Liver (tissue), 9 donors: ENCODE data around the gene C19orf81. TPM values are rescaled to one million over a fixed set of nuclear protein-coding genes. Genes with fewer than 3 reads are reported as not detected.

Experiments
- DNase-seq: peaks from one replicate; pipeline ENCODE4 v3.0.0-alpha.2; 2017; ENCODE audit warnings: low spot score
- H3K27ac ChIP-seq, 2 donors: one replicate each; pipeline ENCODE4 v1.7.0; 2013; ENCODE audit warnings: inconsistent platforms in 2 of 2, low read length in 2 of 2, control low read depth in 1 of 2, low read depth in 1 of 2, mild to moderate bottlenecking in 1 of 2
- H3K27me3 ChIP-seq, 4 donors: one replicate each; pipeline versions ENCODE4 v1.6.1 to v1.7.0; 2013; ENCODE audit warnings: low read length in 3 of 4, inconsistent platforms in 1 of 4, mild to moderate bottlenecking in 1 of 4, moderate library complexity in 1 of 4; ENCODE audit not compliant: control insufficient read depth in 4 of 4, insufficient read depth in 4 of 4
- H3K36me3 ChIP-seq, 4 donors: one replicate each; pipeline versions ENCODE4 v1.6.1 to v1.7.0; 2013; ENCODE audit warnings: low read length in 3 of 4, mild to moderate bottlenecking in 3 of 4, low read depth in 1 of 4, moderate library complexity in 1 of 4; ENCODE audit not compliant: control insufficient read depth in 4 of 4, insufficient read depth in 3 of 4
- H3K4me1 ChIP-seq, 4 donors: one replicate each; pipeline versions ENCODE4 v1.6.1 to v1.7.0; 2013; ENCODE audit warnings: low read length in 3 of 4, mild to moderate bottlenecking in 3 of 4, moderate library complexity in 1 of 4; ENCODE audit not compliant: control insufficient read depth in 4 of 4, insufficient read depth in 4 of 4
- H3K4me3 ChIP-seq, 3 donors: one replicate each; pipeline versions ENCODE4 v1.6.1 to v1.7.0; 2013; ENCODE audit warnings: low read length in 3 of 3, control low read depth in 1 of 3, low read depth in 1 of 3, mild to moderate bottlenecking in 1 of 3
- H3K9ac ChIP-seq, 2 donors: one replicate each; pipeline ENCODE4 v1.7.0; 2013; ENCODE audit warnings: low read length in 2 of 2, mild to moderate bottlenecking in 2 of 2, moderate library complexity in 2 of 2, control low read depth in 1 of 2, low read depth in 1 of 2
- H3K9me3 ChIP-seq, 4 donors: one replicate each; pipeline versions ENCODE4 v1.6.1 to v1.7.0; 2013; ENCODE audit warnings: low read length in 3 of 4; ENCODE audit not compliant: control insufficient read depth in 4 of 4
- EGR1 ChIP-seq, 2 donors: IDR thresholded peaks; 2 replicates each; pipeline ENCODE4 v1.6.1; 2016 to 2018; ENCODE audit warnings: antibody characterized with exemption in 2 of 2, low read depth in 2 of 2
- FOXA1 ChIP-seq: IDR thresholded peaks from 2 replicates; pipeline ENCODE4 v1.6.1; 2016; ENCODE audit warnings: antibody characterized with exemption
- GABPA ChIP-seq, 2 donors: IDR thresholded peaks in 1 of 2; conservative IDR thresholded peaks in 1 of 2; 2 replicates each; pipeline ENCODE4 v1.6.1; 2016; ENCODE audit warnings: antibody characterized with exemption in 2 of 2, mild to moderate bottlenecking in 1 of 2, moderate library complexity in 1 of 2
- HNF4A ChIP-seq, 2 donors: conservative IDR thresholded peaks; 2 replicates each; pipeline ENCODE4 v1.6.1; 2016; ENCODE audit warnings: antibody characterized with exemption in 2 of 2, mild to moderate bottlenecking in 2 of 2
- JUND ChIP-seq, 2 donors: IDR thresholded peaks; 2 replicates each; pipeline ENCODE4 v1.6.1; 2016; ENCODE audit warnings: antibody characterized with exemption in 2 of 2
- NR2F2 ChIP-seq: IDR thresholded peaks from 2 replicates; pipeline ENCODE4 v1.6.1; 2016; ENCODE audit warnings: antibody characterized with exemption
- RAD21 ChIP-seq, 2 donors: IDR thresholded peaks; 2 replicates each; pipeline ENCODE4 v1.6.1; 2016; ENCODE audit warnings: antibody characterized with exemption in 2 of 2, mild to moderate bottlenecking in 2 of 2
- SP1 ChIP-seq: IDR thresholded peaks from 2 replicates; pipeline ENCODE4 v1.6.1; 2018; ENCODE audit warnings: antibody characterized with exemption, mild to moderate bottlenecking
- TAF1 ChIP-seq: conservative IDR thresholded peaks from 2 replicates; pipeline ENCODE4 v1.6.1; 2016; ENCODE audit warnings: antibody characterized with exemption, mild to moderate bottlenecking
- YY1 ChIP-seq: IDR thresholded peaks from 2 replicates; pipeline ENCODE4 v1.6.1; 2016; ENCODE audit warnings: antibody characterized with exemption, mild to moderate bottlenecking
- WGBS: extraction: QIAGEN DNeasy Blood & Tissue Kit; methylation state at CpG from one replicate; pipeline ENCODE4 v1.1.7; 2013; 5-methylcytosine and 5-hydroxymethylcytosine counted together
- polyA plus RNA-seq, 2 donors: library from polyadenylated mRNA; stranded (reverse) in 1 of 2; unstranded in 1 of 2; fragments of 200-250 nt in 1 of 2; fragments of >200 nt in 1 of 2; fragmentation: Nextera tagmentation in 1 of 2; extraction: Ambion mirVana in 1 of 2; gene quantifications; one replicate each; pipeline versions ENCODE4 v1.2.1 to v1.2.3, GENCODE V29; 2013 to 2015
- total RNA-seq, 2 donors: library from RNA; depleted of rRNA; stranded (reverse); fragments of >200 nt; gene quantifications; one replicate each; pipeline ENCODE4 v1.2.3, GENCODE V29; 2014
- TF ChIP-seq, protein P1 (sequence below): fragments of 150-350 bp; IDR thresholded peaks from 2 replicates; pipeline ENCODE4 v1.5.1; 2017; ENCODE audit warnings: improper control_type of control experiment, low read depth, low read length; ENCODE audit not compliant: missing input control
- TF ChIP-seq, protein P2 (sequence below): IDR thresholded peaks from 2 replicates; pipeline ENCODE4 v1.6.1; 2016; ENCODE audit warnings: antibody characterized with exemption
- TF ChIP-seq, protein P3 (sequence below): IDR thresholded peaks from 2 replicates; pipeline ENCODE4 v1.6.1; 2016; ENCODE audit warnings: antibody characterized with exemption, mild to moderate bottlenecking
- TF ChIP-seq, protein P4 (sequence below): IDR thresholded peaks from 2 replicates; pipeline ENCODE4 v1.6.1; 2016; ENCODE audit warnings: antibody characterized with exemption
- TF ChIP-seq, protein P5 (sequence below): IDR thresholded peaks from 2 replicates; pipeline ENCODE4 v1.6.1; 2016; ENCODE audit warnings: antibody characterized with exemption
- donor health status: healthy.
- donor health status: healthy.
- donor health status: healthy.
- donor health status: healthy.
- donor health status: healthy.

Gene C19orf81
- total and polyA plus RNA-seq, 4 donors = not detected

DNA sequence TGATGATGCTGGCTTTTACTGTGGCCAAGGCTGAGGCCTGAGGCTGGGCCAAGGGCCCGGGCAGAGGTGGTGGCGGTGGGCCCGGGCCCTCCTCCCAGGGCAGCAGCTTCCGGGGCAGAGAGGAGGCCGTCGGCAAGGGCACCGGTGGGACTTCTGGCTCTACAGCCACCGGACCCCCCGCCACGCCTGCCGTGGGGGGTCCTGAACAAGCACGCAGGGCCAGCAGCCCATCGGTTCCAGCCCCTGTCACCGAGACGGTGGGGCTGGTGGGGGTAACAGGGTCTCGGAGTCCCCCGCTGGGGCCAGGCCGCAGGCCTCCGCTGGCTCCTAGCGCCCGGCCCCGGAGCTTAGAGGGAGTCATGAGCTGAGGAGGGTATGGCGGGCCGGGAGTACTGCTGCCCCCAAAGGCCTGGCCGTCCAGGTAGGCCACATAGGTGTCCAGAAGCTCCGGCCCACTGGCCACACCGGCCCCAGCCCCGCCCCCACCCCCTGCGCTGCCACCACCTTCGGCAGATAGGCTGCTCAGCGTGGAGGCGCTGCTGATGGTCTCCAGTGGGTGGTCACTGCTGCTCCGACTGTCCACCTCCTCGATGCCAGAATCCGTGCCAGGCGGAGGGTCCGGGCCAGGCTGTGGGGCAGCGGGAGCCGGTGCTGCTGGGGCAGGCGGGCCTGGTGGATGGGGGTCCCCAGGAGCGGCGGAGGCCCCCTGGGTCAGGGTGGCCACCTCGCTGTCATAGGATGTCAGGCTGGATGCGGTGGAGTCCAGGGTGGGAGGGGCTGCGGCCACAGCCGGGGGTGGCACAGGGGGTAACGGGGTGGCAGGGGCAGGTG, 17.3 kb downstream of the C19orf81 start:
- 18% methylated on average over 47 of the region's 47 CpGs for WGBS
- Histone ChIP-seq H3K27ac (no peak overlapping the region), H3K4me1 (peaks cover 0 to 5% (median 0%) of the 10 kb centered on the region in 4 donors), H3K9ac (no peak overlapping the region), H3K27me3 (peaks cover 2 to 5% (median 4%) of the 10 kb centered on the region in 4 donors), H3K36me3 (no peaks in the 10 kb centered on the region), H3K9me3 (no peaks in the 10 kb centered on the region), H3K4me3 (no peak overlapping the region)
- TF ChIP-seq SP1 = no peak
- TF ChIP-seq JUND (IDR thresholded peaks at IDR 0.05) = no peak
- TF ChIP-seq, protein P1, sequence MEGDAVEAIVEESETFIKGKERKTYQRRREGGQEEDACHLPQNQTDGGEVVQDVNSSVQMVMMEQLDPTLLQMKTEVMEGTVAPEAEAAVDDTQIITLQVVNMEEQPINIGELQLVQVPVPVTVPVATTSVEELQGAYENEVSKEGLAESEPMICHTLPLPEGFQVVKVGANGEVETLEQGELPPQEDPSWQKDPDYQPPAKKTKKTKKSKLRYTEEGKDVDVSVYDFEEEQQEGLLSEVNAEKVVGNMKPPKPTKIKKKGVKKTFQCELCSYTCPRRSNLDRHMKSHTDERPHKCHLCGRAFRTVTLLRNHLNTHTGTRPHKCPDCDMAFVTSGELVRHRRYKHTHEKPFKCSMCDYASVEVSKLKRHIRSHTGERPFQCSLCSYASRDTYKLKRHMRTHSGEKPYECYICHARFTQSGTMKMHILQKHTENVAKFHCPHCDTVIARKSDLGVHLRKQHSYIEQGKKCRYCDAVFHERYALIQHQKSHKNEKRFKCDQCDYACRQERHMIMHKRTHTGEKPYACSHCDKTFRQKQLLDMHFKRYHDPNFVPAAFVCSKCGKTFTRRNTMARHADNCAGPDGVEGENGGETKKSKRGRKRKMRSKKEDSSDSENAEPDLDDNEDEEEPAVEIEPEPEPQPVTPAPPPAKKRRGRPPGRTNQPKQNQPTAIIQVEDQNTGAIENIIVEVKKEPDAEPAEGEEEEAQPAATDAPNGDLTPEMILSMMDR = no peak
- DNase-seq = no peak

DNA sequence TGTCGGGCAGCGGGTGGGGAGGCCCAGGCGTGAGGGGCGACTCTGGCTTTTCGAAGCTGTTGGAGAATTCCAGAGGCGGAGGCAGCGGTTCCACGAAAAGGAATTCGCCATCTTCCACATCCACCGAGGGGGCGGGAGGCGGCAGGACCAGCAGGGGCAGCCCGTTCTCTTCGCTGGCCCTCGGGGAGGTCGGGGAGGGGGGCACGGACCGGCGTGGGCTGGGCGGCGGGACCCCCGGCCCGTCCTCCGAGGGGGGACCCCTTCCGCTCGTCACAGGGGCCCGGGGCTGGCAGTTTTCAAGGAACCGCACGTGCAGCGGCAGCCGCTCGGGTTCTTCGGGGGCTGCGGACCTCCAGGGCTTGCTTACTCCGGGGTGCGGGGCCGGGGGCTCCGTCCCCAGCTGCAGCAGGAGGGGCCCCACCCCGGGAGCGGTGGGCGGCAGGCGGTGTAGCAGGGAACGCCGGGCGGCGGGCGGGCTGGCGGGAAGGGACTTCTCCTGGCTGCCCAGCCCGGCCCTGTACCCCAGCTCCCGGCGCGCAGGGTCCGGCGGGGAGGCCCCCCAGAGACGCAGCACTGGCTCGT, 18.0 kb downstream of the C19orf81 start:
- TF ChIP-seq FOXA1 = no peak
- TF ChIP-seq, protein P2, sequence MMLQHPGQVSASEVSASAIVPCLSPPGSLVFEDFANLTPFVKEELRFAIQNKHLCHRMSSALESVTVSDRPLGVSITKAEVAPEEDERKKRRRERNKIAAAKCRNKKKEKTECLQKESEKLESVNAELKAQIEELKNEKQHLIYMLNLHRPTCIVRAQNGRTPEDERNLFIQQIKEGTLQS = no peak
- TF ChIP-seq GABPA (IDR thresholded peaks at IDR 0.05 in 1 of 2, conservative IDR thresholded peaks at IDR 0.05 in 1 of 2) = no peak
- no peak for TF ChIP-seq TAF1
- no peak for TF ChIP-seq NR2F2
- no peak for TF ChIP-seq HNF4A (conservative IDR thresholded peaks at IDR 0.05)
- TF ChIP-seq, protein P3, sequence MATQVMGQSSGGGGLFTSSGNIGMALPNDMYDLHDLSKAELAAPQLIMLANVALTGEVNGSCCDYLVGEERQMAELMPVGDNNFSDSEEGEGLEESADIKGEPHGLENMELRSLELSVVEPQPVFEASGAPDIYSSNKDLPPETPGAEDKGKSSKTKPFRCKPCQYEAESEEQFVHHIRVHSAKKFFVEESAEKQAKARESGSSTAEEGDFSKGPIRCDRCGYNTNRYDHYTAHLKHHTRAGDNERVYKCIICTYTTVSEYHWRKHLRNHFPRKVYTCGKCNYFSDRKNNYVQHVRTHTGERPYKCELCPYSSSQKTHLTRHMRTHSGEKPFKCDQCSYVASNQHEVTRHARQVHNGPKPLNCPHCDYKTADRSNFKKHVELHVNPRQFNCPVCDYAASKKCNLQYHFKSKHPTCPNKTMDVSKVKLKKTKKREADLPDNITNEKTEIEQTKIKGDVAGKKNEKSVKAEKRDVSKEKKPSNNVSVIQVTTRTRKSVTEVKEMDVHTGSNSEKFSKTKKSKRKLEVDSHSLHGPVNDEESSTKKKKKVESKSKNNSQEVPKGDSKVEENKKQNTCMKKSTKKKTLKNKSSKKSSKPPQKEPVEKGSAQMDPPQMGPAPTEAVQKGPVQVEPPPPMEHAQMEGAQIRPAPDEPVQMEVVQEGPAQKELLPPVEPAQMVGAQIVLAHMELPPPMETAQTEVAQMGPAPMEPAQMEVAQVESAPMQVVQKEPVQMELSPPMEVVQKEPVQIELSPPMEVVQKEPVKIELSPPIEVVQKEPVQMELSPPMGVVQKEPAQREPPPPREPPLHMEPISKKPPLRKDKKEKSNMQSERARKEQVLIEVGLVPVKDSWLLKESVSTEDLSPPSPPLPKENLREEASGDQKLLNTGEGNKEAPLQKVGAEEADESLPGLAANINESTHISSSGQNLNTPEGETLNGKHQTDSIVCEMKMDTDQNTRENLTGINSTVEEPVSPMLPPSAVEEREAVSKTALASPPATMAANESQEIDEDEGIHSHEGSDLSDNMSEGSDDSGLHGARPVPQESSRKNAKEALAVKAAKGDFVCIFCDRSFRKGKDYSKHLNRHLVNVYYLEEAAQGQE = no peak
- no peak for TF ChIP-seq RAD21 (IDR thresholded peaks at IDR 0.05)
- TF ChIP-seq SP1 = no peak
- no peak for TF ChIP-seq YY1
- TF ChIP-seq, protein P4, sequence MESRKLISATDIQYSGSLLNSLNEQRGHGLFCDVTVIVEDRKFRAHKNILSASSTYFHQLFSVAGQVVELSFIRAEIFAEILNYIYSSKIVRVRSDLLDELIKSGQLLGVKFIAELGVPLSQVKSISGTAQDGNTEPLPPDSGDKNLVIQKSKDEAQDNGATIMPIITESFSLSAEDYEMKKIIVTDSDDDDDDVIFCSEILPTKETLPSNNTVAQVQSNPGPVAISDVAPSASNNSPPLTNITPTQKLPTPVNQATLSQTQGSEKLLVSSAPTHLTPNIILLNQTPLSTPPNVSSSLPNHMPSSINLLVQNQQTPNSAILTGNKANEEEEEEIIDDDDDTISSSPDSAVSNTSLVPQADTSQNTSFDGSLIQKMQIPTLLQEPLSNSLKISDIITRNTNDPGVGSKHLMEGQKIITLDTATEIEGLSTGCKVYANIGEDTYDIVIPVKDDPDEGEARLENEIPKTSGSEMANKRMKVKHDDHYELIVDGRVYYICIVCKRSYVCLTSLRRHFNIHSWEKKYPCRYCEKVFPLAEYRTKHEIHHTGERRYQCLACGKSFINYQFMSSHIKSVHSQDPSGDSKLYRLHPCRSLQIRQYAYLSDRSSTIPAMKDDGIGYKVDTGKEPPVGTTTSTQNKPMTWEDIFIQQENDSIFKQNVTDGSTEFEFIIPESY = no peak
- no peak for TF ChIP-seq EGR1 (IDR thresholded peaks at IDR 0.05; ENCODE audit: low read depth in 2 of 2)
- no peak for TF ChIP-seq JUND (IDR thresholded peaks at IDR 0.05)
- TF ChIP-seq, protein P5, sequence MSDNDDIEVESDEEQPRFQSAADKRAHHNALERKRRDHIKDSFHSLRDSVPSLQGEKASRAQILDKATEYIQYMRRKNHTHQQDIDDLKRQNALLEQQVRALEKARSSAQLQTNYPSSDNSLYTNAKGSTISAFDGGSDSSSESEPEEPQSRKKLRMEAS = no peak
- H3K27ac ChIP-seq = no peak overlapping the region
- no peak overlapping the region for H3K9ac ChIP-seq
- H3K9me3 ChIP-seq = no peaks in the 10 kb centered on the region
- DNase-seq = no peak
- 7% methylated on average over 56 of the region's 56 CpGs for WGBS
- H3K36me3 ChIP-seq = no peaks in the 10 kb centered on the region
- H3K27me3 ChIP-seq = peaks cover 2 to 5% (median 4%) of the 10 kb centered on the region in 4 donors
- H3K4me3 ChIP-seq = no peak overlapping the region
- H3K4me1 ChIP-seq = peaks cover 0 to 5% (median 0%) of the 10 kb centered on the region in 4 donors
